ENCODE data around the gene SLC6A19. TPM values are rescaled to one million over a fixed set of nuclear protein-coding genes. Genes with fewer than 3 reads are reported as not detected.

SLC6A19 gene
- total RNA-seq, 1 experiment from 2014 or later, result 0.04 TPM

DNA sequence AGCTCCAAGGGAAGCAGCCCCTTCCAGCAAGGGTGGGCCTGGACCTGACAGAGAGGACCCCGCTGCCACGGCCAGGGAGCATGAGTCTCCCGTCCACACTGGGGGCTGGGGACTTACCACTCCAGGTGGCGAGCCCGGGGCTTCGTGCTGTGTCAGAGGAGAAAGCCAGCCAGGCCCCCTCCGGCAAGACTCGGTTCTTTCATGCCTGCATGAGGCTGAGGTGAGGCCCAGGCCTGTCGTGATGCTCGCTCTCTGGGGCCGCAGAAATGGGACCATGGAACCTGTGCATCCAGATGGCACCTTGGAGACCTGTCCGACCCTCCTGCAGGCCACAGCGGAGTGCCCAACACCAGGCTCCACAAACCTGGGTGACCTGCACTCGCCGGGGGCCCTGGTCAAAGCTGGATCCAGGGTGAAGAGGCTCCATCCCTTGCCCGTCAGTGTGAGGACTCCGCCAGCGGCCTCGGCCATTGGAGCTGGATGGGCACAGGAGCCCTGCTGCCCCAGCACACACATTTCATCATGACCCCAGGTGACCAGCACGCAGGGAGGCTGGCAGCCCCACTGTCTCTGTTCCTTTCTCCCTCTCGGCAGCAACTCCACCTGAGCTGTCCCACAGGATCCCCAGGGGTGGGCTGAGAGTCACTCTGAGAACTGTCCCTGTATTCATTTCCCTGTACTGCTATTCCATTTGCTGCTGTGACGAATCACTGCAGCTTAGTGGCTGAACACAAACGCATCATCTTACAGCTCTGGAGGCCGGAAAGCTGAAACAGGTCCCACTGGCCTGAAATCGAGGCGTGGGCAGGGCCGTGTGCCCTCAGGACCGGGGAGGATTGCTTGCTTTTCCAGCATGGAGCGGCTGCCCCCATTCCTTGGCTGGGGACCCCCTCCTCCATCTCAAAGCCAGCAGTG lies 48.2 kb downstream of the SLC6A19 start:
- ATAC-seq (no peak), DNase-seq (ENCODE audit: low spot score) (no peak)
- CTCF ChIA-PET, result interaction anchor here (0.7 kb wide), 1 partner anchor 230 kb away, joined by 4 read pairs; no protein-coding TSS in a partner anchor
- H3K4me3 Mint-ChIP-seq, result no peak overlapping the region
- H3K27me3 Mint-ChIP-seq (ENCODE audit: low read depth), result no peaks in the 10 kb centered on the region
- H3K27ac Mint-ChIP-seq, result no peak overlapping the region; the same call in 1 of the 2 replicates
- POLR2A ChIA-PET, result no interaction called here
- no peaks in the 10 kb centered on the region; the same call in 1 of the 2 replicates for H3K4me1 Mint-ChIP-seq
- no peaks in the 10 kb centered on the region for H3K36me3 Mint-ChIP-seq
- H3K9me3 Mint-ChIP-seq, result no peaks in the 10 kb centered on the region
- TF ChIP-seq, protein P1, sequence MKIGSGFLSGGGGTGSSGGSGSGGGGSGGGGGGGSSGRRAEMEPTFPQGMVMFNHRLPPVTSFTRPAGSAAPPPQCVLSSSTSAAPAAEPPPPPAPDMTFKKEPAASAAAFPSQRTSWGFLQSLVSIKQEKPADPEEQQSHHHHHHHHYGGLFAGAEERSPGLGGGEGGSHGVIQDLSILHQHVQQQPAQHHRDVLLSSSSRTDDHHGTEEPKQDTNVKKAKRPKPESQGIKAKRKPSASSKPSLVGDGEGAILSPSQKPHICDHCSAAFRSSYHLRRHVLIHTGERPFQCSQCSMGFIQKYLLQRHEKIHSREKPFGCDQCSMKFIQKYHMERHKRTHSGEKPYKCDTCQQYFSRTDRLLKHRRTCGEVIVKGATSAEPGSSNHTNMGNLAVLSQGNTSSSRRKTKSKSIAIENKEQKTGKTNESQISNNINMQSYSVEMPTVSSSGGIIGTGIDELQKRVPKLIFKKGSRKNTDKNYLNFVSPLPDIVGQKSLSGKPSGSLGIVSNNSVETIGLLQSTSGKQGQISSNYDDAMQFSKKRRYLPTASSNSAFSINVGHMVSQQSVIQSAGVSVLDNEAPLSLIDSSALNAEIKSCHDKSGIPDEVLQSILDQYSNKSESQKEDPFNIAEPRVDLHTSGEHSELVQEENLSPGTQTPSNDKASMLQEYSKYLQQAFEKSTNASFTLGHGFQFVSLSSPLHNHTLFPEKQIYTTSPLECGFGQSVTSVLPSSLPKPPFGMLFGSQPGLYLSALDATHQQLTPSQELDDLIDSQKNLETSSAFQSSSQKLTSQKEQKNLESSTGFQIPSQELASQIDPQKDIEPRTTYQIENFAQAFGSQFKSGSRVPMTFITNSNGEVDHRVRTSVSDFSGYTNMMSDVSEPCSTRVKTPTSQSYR (CRISPR knock-in tag; IDR thresholded peaks at IDR 0.05), result no peak
- 0 out of 2 replicates have a peak, but pooled peaks have one; percentile 37 for TF ChIP-seq NFATC4 (CRISPR knock-in tag; IDR thresholded peaks at IDR 0.05)

DNA sequence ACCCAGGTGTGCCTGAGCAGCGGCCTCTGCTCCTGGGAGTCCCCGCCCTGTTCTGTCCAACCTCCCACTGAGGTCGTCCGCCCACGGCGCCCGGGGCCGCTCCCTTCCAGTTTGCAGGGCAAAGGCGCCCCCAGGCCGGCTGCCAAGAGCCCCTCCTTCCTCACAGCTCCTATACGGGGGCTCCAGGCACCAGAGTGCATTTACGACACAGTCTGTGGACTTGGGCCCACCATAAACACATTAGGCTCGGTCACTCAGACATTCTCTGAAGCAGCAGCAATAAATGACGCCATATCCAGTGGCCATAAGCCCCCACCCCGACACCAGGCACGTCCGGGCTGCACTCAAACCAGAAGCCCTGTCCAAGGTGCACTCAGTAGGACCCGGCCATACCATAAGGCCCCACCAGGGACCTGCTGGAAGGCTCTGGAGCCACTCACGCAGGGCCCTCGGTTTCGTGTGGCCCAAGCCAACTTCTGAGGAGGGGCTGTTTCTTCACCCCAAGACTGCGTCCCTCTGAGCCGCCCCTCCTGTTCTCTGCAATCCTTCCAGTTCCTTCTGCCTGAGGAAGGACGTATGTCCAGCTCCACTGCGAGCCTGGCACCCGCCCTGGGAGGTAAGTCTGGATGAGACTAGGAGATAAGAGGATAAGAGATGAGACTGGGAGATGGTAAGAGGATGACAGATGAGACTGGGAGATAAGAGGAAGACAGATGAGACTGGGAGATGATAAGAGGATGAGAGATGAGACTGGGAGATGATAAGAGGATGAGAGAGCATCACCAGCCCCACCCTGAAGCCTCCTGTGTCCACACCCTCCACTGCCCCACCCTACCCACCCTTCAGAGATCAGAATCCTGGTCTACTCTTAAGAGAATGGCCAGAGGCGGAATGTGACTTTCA lies 50.5 kb downstream of the SLC6A19 start:
- Mint-ChIP-seq H3K4me1 (no peaks in the 10 kb centered on the region), H3K9me3 (no peaks in the 10 kb centered on the region), H3K27ac (no peak overlapping the region), H3K27me3 (ENCODE audit: low read depth) (no peaks in the 10 kb centered on the region), H3K4me3 (no peak overlapping the region), H3K36me3 (peaks cover 3% of the 10 kb centered on the region; the same call in 1 of the 2 replicates)
- POLR2A ChIA-PET, result no interaction called here
- CTCF ChIA-PET, result no interaction called here
- TF ChIP-seq, protein P2, sequence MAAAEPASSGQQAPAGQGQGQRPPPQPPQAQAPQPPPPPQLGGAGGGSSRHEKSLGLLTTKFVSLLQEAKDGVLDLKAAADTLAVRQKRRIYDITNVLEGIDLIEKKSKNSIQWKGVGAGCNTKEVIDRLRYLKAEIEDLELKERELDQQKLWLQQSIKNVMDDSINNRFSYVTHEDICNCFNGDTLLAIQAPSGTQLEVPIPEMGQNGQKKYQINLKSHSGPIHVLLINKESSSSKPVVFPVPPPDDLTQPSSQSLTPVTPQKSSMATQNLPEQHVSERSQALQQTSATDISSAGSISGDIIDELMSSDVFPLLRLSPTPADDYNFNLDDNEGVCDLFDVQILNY (CRISPR knock-in tag; IDR thresholded peaks at IDR 0.05), result no peak
- TF ChIP-seq, protein P3, sequence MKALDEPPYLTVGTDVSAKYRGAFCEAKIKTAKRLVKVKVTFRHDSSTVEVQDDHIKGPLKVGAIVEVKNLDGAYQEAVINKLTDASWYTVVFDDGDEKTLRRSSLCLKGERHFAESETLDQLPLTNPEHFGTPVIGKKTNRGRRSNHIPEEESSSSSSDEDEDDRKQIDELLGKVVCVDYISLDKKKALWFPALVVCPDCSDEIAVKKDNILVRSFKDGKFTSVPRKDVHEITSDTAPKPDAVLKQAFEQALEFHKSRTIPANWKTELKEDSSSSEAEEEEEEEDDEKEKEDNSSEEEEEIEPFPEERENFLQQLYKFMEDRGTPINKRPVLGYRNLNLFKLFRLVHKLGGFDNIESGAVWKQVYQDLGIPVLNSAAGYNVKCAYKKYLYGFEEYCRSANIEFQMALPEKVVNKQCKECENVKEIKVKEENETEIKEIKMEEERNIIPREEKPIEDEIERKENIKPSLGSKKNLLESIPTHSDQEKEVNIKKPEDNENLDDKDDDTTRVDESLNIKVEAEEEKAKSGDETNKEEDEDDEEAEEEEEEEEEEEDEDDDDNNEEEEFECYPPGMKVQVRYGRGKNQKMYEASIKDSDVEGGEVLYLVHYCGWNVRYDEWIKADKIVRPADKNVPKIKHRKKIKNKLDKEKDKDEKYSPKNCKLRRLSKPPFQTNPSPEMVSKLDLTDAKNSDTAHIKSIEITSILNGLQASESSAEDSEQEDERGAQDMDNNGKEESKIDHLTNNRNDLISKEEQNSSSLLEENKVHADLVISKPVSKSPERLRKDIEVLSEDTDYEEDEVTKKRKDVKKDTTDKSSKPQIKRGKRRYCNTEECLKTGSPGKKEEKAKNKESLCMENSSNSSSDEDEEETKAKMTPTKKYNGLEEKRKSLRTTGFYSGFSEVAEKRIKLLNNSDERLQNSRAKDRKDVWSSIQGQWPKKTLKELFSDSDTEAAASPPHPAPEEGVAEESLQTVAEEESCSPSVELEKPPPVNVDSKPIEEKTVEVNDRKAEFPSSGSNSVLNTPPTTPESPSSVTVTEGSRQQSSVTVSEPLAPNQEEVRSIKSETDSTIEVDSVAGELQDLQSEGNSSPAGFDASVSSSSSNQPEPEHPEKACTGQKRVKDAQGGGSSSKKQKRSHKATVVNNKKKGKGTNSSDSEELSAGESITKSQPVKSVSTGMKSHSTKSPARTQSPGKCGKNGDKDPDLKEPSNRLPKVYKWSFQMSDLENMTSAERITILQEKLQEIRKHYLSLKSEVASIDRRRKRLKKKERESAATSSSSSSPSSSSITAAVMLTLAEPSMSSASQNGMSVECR (CRISPR knock-in tag; IDR thresholded peaks at IDR 0.05; ENCODE audit: borderline replicate concordance), result no peak
- no peak for TF ChIP-seq NR2C2 (CRISPR knock-in tag; IDR thresholded peaks at IDR 0.05)
- no peak for TF ChIP-seq HMGA2 (CRISPR knock-in tag; IDR thresholded peaks at IDR 0.05)
- no peak for TF ChIP-seq NFE2L1 (CRISPR knock-in tag; IDR thresholded peaks at IDR 0.05)
- TF ChIP-seq FOXP1 (CRISPR knock-in tag; IDR thresholded peaks at IDR 0.05; ENCODE audit: borderline replicate concordance), result no peak
- TF ChIP-seq, protein P4, sequence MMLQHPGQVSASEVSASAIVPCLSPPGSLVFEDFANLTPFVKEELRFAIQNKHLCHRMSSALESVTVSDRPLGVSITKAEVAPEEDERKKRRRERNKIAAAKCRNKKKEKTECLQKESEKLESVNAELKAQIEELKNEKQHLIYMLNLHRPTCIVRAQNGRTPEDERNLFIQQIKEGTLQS (CRISPR knock-in tag; conservative IDR thresholded peaks at IDR 0.05), result no peak
- ATAC-seq, result peak; percentile 18; the same call in 1 of the 2 replicates
- no peak for DNase-seq (ENCODE audit: low spot score)

DNA sequence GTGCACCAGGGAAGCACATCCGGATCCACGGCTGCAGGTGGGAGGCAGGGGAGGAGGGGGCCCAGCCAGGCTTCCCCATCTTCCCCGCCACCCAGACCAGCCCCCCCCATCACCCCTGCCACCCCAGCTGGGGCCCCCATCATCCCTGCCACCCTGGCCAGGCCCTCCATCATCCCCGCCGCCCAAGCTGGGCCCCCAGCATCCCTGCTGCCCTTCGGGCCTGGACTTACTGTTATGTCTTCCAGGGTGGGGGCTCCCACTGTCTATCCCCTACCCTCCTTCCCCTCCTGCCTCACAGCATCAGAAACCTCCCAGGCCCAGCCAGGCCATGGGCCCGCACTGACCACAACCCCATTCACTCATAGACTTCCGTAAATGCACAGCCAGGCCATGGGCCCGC lies 51.3 kb downstream of the SLC6A19 start:
- no peaks in the 10 kb centered on the region for H3K4me1 Mint-ChIP-seq
- no peak overlapping the region for H3K4me3 Mint-ChIP-seq
- H3K27ac Mint-ChIP-seq, result no peak overlapping the region
- peaks cover 3% of the 10 kb centered on the region; the same call in 1 of the 2 replicates for H3K36me3 Mint-ChIP-seq
- no peaks in the 10 kb centered on the region for H3K27me3 Mint-ChIP-seq (ENCODE audit: low read depth)
- ChIA-PET CTCF (no interaction called here), POLR2A (no interaction called here)
- H3K9me3 Mint-ChIP-seq, result no peaks in the 10 kb centered on the region
- DNase-seq (ENCODE audit: low spot score) (no peak), ATAC-seq (no peak)
- TF ChIP-seq TEAD1 (CRISPR knock-in tag; IDR thresholded peaks at IDR 0.05) (no peak), FOXK1 (CRISPR knock-in tag; IDR thresholded peaks at IDR 0.05) (no peak), ZNF423 (CRISPR knock-in tag; IDR thresholded peaks at IDR 0.05) (no peak)
- TF ChIP-seq, protein P5, sequence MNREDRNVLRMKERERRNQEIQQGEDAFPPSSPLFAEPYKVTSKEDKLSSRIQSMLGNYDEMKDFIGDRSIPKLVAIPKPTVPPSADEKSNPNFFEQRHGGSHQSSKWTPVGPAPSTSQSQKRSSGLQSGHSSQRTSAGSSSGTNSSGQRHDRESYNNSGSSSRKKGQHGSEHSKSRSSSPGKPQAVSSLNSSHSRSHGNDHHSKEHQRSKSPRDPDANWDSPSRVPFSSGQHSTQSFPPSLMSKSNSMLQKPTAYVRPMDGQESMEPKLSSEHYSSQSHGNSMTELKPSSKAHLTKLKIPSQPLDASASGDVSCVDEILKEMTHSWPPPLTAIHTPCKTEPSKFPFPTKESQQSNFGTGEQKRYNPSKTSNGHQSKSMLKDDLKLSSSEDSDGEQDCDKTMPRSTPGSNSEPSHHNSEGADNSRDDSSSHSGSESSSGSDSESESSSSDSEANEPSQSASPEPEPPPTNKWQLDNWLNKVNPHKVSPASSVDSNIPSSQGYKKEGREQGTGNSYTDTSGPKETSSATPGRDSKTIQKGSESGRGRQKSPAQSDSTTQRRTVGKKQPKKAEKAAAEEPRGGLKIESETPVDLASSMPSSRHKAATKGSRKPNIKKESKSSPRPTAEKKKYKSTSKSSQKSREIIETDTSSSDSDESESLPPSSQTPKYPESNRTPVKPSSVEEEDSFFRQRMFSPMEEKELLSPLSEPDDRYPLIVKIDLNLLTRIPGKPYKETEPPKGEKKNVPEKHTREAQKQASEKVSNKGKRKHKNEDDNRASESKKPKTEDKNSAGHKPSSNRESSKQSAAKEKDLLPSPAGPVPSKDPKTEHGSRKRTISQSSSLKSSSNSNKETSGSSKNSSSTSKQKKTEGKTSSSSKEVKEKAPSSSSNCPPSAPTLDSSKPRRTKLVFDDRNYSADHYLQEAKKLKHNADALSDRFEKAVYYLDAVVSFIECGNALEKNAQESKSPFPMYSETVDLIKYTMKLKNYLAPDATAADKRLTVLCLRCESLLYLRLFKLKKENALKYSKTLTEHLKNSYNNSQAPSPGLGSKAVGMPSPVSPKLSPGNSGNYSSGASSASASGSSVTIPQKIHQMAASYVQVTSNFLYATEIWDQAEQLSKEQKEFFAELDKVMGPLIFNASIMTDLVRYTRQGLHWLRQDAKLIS (CRISPR knock-in tag; IDR thresholded peaks at IDR 0.05; ENCODE audit: borderline replicate concordance), result no peak
- TF ChIP-seq, protein P6, sequence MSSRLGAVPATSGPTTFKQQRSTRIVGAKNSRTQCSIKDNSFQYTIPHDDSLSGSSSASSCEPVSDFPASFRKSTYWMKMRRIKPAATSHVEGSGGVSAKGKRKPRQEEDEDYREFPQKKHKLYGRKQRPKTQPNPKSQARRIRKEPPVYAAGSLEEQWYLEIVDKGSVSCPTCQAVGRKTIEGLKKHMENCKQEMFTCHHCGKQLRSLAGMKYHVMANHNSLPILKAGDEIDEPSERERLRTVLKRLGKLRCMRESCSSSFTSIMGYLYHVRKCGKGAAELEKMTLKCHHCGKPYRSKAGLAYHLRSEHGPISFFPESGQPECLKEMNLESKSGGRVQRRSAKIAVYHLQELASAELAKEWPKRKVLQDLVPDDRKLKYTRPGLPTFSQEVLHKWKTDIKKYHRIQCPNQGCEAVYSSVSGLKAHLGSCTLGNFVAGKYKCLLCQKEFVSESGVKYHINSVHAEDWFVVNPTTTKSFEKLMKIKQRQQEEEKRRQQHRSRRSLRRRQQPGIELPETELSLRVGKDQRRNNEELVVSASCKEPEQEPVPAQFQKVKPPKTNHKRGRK (CRISPR knock-in tag; IDR thresholded peaks at IDR 0.05; ENCODE audit: borderline replicate concordance), result no peak
